GM12801 (cell line): Measurements from ENCODE around the gene PRDM11.

Source experiments
- TF ChIP-seq, protein P1 (sequence below): IDR thresholded peaks from one replicate; pipeline ENCODE4 v1.5.1; 2011; ENCODE audit warnings: control low read depth; ENCODE audit not compliant: insufficient read length; ENCODE audit errors: extremely low read depth

PRDM11 gene

DNA sequence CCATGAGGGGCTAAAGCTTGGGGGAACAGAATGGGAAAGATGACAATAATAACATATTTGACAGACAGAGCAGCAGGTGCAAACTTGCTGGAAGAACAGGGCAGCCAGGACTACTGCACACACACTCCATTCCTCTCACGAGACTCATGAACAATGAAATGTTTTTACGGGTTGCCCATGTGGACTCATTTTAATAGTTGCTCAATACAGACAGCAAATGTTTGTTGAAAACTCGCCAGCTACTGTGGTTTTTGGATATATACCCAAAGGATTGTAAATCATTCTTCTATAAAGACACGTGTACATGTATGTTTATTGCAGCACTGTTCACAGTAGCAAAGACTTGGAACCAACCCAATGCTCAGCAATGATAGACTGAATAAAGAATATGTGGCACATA is 129.4 kb downstream of the PRDM11 start:
- TF ChIP-seq, protein P1, sequence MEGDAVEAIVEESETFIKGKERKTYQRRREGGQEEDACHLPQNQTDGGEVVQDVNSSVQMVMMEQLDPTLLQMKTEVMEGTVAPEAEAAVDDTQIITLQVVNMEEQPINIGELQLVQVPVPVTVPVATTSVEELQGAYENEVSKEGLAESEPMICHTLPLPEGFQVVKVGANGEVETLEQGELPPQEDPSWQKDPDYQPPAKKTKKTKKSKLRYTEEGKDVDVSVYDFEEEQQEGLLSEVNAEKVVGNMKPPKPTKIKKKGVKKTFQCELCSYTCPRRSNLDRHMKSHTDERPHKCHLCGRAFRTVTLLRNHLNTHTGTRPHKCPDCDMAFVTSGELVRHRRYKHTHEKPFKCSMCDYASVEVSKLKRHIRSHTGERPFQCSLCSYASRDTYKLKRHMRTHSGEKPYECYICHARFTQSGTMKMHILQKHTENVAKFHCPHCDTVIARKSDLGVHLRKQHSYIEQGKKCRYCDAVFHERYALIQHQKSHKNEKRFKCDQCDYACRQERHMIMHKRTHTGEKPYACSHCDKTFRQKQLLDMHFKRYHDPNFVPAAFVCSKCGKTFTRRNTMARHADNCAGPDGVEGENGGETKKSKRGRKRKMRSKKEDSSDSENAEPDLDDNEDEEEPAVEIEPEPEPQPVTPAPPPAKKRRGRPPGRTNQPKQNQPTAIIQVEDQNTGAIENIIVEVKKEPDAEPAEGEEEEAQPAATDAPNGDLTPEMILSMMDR: no peak

DNA sequence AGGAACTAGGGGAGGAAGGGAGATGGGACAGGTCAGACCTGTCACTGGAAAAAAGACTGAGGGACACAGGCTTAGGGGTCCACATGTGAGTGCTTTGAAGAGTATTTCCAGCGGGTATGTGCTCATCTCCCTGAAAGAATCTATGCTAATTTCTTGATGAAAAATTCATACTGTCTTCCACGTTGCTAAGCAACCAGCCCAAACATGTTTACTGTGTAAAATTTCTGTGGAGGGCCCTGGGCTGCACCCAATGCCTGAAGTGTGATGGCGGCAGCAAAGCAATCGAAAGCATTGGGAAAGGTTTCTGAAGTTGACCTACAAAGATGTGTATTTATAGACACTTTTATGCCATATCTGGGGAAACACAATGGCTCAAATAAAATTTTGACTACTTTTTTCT is 132.3 kb downstream of the PRDM11 start:
- TF ChIP-seq, protein P1: no peak

DNA sequence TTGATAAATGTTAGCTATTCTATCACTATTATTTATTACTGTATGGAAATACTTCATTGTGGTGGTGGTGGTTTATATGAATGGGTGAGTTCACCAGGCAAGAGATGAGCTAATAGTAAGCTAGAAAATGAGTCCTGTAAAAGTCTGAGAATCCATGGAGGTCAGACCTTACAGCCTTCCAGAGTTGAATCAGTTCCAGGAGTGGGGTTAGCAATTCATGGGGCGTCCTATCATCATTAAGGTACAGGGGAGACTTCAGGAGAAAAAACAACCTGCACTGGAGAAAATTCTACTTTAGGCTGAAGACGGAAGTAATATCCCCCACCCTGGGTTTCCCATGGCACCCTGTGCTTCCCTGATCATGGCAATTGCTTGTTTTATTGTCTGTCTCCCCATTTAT is 133.2 kb downstream of the PRDM11 start:
- TF ChIP-seq, protein P1: no peak

DNA sequence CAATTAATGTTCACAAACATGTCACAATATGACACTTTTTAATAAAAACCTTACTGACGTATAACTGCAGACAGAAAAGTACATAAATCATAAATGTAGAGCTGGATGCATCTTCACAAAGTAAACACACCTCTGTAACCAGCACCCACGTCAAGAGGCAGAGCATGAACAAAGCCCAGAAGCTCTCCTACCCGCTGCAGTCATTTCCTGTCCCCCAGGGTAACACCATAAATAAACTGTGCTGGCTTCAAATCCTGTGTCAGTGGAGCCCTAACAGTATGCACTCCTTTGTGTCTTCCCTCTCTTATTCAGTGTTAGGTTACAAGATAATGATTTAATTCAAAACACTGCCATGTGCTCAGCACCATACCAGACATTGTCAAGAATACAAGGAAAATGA is 134.0 kb downstream of the PRDM11 start:
- TF ChIP-seq, protein P1: no peak

DNA sequence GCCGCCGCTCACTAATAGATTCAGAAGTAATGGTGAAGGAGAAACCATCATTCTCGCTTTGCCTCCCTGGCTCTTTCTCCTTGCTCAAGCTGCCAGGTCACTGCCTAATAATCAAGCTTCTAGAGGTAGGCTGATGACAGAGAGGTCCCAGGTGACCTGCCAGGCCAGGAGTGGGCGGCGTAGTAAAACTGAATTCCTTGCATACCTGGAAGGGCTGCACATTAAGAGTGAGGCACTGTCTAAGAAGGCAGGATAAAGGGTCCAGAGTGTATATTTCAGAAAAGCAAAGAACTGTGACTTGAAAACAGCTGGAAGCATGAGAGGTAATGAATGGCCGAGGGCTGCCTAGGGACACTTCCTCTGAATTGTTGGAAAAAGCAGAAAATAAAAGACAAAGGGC is 135.6 kb downstream of the PRDM11 start:
- TF ChIP-seq, protein P1: no peak
